OCI-M2 (cell line): ENCODE results near the gene ANXA3.
"Not testable (repeated sequence)": the region's sequence is repeated elsewhere in the genome, so short reads cannot be mapped to it uniquely, and the experiment has no call there.

Experiments
- DNase-seq: peaks from one replicate; lab custom pipeline; 2025; ENCODE audit not compliant: unreplicated experiment; lab: John Stamatoyannopoulos, UW

ANXA3 gene

DNA sequence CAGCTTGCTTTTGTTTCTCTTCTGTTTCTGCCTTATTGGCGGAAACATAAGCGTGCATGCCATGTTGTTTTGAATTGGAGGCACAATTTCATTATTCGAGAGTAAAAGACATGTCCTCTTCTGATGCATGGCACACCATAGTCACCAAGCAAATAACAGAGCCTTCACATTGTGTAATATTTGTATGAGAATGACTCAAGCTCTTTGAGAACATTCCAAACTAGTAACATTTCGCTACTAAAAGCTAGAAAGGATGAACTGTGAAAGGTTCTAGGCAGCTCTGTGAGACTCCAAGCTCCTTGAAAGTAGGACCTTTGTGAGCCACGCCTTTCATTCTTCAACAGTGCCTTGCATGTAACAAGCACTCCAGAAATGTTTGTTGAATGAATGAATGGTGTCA, 9.2 kb upstream of the ANXA3 start:
- DNase-seq: no peak

DNA sequence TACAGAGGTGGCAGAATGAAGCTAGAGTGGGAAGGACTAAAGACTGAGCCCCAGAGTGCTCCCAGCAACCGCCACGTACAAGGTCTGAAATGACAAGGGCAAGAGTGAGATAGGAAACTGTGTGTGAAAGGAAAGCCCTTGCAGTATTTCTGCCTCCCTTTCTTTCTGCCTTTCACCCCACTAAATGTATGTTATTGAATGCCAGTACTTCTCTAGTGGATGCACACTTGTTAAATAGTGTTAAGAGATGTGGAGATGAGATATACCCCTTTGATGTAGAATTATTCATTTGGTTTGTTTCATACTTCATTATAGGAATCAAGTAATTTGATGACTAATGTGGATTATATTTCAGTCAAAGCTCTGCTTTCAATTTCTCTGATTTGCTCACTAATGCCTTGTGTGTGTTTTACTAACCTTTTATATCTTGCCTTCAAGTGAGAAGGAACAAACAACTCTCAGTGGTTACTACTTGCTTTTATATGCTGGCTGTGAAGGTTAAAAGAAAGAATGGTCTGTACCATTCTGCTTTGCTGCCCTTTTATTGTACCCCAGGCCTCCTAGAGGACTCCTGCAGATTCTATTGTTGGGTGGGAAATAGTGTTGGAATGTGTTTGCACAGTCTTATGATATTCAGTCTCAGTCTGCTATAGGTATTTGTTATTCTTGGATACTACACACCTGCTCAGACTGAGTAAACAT, 8.0 kb upstream of the ANXA3 start:
- DNase-seq: no peak

GRCh38 chr4:78544678-78545077, 6.9 kb upstream of the ANXA3 start:
- no peak for DNase-seq

DNA sequence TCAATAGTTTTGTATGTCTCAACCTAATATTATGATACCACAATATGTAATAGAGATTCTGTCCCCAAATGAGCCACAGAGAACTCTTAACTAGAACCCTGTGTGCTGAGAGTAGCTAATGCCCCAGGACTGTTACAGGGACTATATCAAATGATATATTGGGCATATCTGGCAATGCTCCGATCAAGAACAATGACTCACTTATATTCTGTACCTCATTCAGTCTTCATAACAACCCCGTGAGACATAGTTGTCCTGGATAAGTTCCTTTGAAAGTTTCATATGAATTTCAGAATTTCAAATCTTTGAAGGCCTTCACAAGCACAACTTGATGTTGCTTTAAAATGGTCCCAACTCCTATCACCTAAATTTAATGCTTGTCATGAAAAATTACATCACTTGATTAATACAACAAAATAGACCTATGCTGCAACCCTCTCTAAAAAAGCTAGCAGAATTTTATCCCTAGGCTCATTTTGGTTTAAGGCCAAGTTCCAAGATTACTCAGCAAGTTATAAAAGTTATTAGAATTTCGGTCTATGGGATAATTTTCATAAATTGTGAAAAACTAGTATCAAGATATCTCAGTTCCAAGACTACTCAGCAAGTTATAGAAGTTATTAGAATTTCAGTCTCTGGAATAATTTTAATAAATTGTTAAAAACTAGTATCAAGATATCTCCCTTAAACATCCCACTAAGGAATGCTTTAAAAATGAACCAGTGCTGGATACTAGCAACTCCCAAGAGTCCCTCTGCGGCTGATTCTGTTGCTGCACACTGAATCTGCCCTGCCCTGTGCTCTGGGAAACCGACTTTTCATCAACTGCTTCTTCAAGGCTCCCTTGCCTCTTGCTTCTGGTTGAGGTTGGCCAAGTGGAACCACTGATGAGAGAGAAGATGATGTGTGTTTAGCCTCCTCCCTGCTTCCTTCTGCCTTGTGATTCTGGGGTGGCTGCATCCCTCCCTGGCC, 6.0 kb upstream of the ANXA3 start:
- no peak for DNase-seq

DNA sequence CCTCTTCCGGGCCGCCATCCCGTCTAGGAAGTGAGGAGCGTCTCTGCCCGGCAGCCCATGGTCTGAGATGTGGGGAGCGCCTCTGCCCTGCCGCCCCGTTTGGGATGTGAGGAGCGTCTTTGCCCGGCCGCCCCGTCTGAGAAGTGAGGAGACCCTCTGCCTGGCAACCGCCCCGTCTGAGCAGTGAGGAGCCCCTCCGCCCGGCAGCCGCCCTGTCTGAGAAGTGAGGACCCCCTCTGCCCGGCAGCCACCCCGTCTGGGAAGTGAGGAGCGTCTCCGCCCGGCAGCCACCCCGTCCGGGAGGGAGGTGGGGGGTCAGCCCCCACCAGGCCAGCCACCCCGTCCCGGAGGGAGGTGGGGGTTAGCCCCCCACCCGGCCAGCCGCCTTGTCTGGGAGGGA, 3.7 kb upstream of the ANXA3 start:
- not testable (repeated sequence) for DNase-seq

GRCh38 chr4:78548889-78549288, 2.7 kb upstream of the ANXA3 start:
- DNase-seq: not testable (repeated sequence)

DNA sequence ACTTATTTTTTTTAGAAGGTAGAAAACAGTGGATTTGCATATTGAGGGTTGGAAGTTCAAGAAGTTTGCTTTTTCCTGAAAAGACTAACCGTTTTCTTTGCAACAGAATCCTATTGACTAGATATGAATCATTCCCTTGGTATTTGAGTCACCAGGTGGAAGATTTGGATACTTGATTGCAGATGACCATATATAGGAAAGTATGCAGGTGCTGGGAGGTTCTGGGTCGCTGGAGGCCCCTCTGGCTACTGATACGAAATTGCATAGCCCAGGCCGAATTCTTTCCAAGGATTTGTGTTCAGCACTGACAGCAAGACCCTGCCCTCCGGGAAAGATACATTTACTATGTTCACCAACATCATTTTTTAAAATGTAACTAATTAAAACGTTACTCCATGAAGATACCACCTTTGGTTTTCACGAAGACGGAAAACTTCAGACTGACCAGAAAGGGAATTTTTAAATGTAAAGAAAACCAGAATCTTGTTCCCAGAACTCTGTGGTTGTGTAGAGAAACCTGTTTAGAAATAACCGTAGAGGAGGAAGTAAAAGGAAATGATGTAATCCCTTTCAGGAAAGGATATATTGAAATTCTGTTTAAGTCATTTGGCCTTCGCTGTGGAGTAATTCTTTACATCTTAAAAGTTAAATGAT, 946 bp downstream of the ANXA3 start:
- DNase-seq: no peak

DNA sequence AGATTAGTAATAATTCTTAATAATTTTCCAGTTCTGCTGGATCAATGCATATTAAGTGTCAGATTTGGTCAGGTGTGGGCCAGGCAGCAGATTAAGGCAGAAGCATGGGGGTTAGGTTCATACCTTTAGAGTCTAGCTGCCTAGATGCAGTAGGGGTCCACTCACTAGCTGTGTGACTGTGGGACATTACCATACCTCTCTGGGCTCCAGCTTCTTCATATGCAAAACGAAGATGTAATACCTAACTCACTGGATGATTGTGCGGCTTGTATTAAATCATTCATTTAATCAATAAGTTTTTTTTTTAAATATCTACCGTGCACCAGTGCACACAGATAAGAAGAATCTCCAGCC, 1.4 kb downstream of the ANXA3 start:
- no peak for DNase-seq

GRCh38 chr4:78553529-78554060, 2.0 kb downstream of the ANXA3 start:
- no peak for DNase-seq

DNA sequence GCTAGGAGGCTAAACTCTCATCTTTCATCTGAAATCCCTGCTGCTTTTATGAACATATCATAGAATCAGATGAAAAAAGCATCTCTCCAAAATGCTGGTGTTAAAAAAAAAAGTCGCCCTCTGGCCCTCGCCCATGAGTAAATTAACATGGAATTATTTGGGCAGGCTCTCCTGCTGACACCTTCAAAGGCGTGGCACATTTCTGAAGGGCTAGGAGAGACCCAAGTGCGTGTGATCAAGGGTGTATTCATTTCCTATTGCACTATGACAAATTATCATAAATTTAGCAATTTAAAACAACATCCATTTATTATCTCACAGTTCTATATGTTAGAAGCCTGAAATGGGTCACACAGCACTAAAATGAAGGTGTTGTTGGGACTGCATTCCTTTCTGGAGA, 5.1 kb downstream of the ANXA3 start:
- no peak for DNase-seq

DNA sequence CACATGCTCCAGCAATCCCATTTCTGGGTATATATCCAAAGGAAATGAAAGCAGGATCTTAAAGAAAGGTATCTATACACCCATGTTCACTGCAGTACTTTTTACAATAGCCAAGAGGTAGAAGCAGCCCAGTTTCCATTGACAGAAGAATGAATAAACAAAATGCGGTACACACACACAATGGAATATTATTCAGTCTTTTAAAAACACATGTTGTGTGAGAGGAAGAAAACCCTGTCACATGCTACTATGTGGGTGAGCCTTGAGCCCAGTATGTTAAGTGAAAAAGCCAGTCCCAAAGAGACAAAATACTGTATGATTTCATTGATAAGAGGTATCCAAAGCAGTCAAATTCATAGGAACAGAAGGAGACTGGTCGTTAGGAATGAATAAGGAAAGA, 6.3 kb downstream of the ANXA3 start:
- DNase-seq: no peak

DNA sequence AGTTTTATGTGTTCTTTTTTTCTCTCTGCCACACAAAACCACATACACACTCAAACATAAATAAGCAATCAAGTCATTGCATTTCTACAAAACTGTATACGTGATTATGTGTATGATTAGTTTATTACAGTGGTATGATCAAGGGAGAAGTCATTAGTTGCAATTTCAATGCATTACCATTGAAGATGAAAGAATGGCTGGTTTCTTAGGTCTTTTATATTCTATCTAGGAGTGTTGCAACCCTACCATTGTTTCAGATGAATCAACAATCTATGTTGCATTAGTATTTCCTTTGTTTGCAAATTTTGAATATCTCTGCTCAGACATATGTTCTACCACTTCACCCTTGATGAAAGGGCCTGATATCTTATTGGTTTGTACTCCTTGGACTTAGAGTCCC, 6.8 kb downstream of the ANXA3 start:
- DNase-seq: no peak

DNA sequence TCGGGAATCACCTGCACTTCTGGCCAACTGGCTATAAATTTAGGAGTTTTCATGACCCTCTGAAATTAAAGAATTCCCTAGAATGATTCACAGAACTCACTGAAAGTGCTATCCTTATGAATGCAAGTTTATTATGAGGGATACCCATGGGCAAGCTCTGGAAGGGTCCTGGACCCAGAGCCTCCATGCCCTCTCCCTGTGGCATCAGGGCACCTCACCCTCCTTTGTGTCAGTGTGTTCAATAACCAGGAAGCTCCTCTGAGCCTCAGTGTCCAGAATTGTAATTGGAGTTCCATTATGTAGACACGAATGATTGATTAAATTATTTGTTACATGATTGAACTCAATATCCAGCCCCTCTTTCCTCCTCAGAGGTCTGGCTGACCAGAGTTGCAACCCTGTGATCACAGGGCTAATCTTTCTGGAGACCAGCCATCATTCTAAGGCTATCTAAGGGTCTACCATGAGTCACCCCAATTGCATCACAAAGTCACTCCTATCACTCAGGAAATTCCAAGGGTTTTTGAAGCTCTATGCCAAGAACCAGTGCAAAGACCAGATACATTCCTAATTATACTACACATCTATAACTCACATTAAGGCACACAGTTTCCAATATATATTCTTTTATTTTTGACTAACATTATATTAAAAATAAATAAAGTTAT, 8.9 kb downstream of the ANXA3 start:
- no peak for DNase-seq

DNA sequence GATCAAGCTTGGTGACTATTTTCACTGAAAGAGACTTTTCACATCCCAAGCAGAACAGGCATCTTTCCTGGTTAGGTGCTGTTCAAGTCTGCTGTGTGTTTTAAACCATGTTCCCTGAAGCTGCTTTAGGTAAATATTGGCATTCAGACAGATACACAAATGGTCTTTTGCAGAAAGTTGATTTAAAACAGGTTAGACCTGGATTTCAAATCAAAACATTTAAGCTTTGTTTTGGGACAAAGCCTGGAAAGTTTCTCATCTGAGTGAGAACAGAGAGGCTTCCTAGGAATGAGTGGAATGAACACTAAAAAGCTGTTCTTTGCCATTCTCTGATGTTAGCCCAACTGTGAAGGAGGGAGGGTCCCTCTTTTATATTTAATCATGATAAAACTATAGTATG, 10.1 kb downstream of the ANXA3 start:
- no peak for DNase-seq

- no peak for DNase-seq
These were observed 11.1 kb downstream of the ANXA3 start for GRCh38 chr4:78562687-78563086.

DNA sequence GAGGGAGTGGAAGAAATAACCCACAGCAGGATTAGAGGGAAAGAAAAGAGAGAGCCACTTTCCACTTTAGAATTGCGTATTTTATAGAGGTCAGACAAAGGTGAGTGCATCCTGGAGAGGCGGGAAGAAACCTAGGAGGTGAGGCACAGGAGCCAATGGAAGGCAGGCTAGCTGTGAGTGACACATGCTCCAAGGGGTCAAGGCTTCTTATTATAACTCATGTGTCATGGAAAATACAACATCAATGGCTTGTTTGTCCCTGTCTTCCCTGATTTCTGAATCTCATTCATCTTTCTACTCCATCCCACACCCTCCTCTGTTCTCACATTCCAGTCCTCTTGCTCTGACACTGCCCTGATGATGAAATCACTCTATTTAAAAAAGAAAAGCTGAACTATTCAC, 14.4 kb downstream of the ANXA3 start:
- DNase-seq: no peak

- DNase-seq: no peak
These were observed 15.4 kb downstream of the ANXA3 start for GRCh38 chr4:78566834-78567499.

GRCh38 chr4:78567500-78568060, 16.0 kb downstream of the ANXA3 start:
- DNase-seq: no peak

GRCh38 chr4:78568640-78569305, 17.2 kb downstream of the ANXA3 start:
- no peak for DNase-seq
